HG02981 (cell line): ENCODE measurements around the gene PNLIP.

Experiments used
- ATAC-seq: cut with Tn5 transposase; IDR thresholded peaks from one replicate; pipeline ENCODE4 v1.9.1; 2021; ENCODE audit warnings: mild to moderate bottlenecking, moderate library complexity; ENCODE audit not compliant: unreplicated experiment

The PNLIP gene

DNA sequence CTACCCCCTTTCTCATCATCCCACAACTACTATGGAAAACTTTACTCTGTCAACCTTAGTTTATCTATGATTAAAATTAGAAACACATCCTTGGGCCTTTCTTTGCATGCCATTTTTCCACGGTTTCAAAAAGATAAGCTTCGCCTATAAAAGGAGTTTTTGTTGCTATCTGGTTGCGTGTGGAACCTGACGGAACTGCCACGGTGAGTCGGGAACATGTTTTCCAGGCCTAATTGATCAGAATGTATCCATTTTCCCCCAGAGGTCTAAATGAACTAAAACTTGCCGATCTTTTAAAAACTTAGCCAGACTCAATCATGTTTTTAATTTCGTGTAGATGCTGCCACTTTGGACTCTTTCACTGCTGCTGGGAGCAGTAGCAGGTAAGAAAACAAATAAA is at the start of gene PNLIP:
PNLIP (plus strand) TSS at position 176 of the 400 bp plus-strand sequence; CDS start at position 338, 162 bp downstream.
- no peak for ATAC-seq

DNA sequence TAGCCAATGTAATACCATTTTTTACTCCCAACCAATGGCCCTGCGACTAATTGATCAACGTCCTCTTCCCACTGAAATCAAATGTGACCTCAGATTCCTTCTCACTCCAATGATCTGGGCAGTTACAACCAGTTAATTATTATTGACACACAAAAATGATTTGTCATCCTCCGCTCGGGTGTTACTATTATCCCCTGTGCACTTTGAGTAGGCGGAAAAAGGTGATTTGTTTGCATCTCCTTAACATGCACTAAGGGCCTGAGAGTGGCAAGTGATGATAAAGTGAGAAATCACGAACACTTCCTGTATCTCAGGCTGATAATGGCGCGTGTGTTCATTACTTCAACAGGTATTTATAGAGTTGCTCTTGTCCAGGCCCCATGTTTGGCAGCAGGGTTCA is 40.9 kb upstream of the PNLIP start:
- no peak for ATAC-seq

DNA sequence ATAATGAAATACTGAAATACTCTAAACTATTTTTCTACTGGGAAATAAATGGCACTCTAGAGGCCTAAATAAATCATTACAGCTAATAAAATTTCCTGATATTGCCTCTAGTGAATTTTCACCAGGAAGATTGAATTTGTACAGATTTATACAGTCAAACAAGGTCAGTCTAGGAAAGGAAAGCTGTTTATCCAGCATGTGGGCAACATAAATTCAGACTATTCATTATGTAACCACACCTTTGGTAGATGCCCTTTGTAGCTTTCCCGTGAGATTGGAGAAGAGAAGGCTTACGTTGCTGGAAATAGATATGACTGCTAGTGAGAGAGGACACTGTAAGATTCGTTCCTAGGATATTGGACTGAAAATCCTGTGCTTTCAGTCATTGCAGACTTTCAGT is 35.2 kb upstream of the PNLIP start:
- ATAC-seq: no peak

DNA sequence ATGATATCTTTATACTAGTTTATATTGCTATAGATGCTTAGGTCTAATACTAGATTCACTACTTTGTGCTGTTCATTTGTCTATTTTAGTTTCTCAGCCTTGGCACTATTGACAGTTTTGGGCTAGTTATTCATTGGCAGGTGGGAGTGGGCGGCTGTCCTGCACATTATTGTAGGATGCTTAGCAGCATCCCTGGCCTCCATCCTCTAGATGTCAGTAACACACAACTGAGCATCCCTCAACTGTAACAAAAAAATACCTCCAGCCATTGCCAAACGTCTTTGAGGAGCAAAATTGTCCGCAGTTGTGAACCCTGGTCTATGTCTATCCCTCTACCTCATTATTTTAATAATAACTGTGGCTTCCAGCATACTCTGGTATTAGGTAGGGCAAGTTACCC is 34.4 kb upstream of the PNLIP start:
- no peak for ATAC-seq

DNA sequence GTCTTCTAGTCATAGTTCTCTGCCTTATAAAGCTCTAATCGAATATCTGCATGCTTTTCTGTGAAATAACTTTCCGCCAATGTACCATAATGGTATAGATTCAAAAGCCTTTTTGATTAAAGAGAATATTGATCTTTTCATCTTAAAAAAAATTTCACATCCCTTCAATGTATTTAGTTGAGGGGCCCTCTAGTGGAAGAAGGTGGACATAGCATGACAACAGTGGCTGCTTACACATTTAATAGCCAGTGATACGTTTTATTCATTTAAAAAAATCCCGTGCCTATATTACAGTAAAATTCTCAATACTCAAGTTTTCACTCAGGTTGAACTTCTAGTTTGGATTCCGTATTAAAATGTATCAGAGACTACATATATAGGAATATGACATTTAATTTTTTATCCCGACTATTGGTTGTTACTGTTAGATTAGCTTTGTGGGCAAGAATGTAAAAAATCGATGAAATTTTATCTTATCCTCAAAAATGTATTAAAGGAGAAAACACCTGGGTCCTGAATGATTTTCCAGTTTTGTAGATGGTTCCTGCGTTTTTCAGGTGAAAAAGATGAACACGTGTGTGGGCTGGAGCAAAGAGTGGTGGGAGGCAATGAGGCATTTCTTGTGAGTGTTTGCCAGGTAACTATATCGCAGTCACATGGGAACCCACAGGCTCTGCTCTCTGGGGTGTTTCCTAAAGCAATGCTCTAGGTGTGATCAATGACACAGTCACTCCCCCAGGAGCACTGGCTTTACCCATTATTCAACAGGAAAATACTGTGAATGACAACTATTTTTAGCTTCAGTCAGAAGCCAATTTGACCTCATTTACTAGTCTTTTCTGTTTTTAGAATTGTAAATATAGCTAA is 24.1 kb upstream of the PNLIP start:
- ATAC-seq: peak; percentile 82

DNA sequence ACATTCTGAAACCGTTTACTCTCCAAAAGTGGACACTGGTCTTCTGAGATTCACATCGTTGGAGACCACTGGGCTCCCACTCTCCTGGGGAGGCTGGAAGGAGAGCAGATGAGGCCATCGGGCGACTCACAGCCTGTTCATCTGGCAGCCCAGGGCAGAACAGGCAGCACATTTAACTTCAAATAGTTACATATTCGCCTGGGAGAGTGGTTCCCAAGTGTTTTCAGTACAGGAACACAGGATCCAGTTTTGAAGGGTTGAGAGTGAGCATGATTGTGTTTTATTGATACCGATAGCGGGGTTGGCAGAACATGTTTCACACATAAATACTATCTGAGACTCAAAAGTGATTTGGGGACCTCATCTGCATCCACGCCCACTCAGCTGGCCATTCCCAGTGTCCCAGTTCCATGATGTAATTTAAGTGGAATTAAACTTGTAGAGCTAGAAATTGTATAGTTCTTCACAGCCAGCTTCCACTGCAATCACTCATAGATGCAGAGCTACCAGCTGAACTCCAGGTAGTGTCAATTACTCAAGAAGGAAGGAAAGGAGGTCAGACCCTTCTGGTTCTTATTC is 22.8 kb upstream of the PNLIP start:
- ATAC-seq: no peak

DNA sequence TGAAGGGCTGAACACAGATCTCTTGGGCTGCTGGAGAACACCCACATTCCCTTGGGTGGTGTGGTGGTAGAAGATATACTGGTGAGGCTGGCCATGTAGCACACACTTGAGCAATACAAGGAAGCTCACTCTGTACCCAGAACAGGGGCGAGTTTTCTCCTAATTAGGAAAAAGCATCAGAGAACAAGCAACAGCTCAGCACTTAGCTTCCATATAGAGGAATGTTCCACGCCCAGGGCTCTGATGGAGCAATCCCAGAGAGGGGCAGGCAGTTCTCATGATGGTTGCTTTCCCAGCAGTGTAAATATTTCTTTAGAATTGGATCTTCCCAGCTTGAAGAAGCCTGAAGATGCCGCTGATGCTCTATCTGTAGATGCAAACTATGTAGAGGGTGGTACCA is 21.0 kb upstream of the PNLIP start:
- no peak for ATAC-seq

DNA sequence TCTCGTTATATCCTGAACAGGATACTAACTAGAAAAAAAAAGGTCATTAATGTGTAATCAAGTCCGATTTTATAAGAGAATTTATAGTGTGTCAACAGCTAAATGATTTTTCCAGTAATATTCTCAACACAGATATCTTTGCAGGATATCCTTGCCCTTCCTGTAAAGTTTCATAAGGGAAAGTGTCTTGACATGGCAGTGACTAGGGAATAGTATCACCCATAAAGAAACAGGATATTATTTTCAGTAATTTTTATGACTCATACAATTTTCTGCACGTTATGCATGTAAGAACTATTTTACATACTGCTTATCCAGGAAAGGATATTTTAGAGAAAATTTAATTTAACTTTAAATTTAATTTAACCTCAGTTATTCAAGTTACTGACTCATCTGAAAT is 19.5 kb upstream of the PNLIP start:
- ATAC-seq: no peak

DNA sequence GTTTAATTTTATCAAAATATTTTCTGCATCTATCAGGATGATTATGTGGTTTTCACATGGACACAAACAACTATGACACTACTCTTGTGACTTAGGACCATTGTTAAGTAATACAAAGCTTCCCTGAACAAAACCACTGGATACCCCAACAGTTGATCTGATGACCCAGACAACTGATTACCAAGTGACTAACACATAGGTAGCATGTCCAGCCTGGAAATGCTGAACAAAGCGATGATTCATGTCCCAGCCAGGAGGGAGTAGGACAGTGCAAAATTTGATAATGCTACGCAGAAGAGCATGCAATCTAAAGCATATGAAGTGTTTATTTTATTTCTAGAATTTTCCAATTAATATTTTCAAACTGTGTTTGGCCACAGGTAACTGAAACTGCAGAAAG is 8.9 kb upstream of the PNLIP start:
- ATAC-seq: no peak

DNA sequence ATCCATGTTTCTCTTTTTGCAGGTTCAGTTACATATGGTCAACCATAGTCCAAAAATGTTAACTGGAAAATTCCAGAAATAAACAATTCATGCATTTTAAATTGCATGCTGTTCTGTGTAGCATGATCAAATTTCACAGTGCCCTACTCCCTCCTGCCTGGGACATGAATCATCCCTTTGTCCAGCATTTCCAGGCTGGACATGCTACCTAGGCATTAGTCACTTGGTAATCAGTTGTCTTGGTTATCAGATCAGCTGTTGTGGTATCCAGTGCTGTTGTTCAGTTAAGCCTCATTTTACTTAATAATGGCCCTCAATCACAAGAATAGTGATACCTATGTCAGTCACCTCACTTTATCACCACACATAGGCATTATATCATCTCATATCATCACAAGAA is 7.3 kb upstream of the PNLIP start:
- ATAC-seq: no peak

DNA sequence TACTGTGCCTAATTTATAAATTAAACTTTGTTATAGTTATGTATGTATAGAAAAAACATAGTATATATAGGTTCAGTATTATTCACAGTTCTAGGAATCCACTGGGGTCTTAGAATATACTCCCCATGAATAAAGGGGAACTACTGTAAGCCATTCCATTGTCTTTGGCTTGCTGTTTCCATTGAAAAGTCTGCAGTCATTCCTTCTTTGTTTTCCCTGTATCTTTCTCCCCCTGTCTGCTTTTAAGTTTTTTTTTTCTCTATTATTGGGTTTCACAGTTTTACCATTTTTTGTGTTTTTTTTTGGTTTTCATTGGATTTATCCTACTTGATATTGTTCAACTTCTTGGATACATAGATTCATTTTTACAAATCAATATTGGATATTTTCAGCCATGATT is 6.7 kb upstream of the PNLIP start:
- no peak for ATAC-seq

DNA sequence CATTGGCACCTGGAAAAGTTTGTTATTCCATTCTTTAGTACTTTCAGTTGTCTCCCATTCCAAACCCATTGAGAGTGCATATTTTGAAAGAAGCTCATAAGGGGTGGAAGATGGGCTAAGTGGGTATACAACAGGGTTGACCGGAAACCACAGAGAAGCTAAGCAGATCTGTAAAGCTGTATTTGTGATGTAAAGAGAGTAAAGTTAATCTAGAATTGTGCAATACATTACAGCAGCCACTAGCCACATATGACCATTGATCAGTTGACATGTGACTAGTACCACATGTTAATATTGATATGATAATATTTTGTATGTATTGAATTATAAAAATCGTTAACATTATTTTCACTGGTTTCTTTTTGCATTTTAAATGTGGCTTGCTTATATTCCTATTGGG is 4.9 kb upstream of the PNLIP start:
- no peak for ATAC-seq

DNA sequence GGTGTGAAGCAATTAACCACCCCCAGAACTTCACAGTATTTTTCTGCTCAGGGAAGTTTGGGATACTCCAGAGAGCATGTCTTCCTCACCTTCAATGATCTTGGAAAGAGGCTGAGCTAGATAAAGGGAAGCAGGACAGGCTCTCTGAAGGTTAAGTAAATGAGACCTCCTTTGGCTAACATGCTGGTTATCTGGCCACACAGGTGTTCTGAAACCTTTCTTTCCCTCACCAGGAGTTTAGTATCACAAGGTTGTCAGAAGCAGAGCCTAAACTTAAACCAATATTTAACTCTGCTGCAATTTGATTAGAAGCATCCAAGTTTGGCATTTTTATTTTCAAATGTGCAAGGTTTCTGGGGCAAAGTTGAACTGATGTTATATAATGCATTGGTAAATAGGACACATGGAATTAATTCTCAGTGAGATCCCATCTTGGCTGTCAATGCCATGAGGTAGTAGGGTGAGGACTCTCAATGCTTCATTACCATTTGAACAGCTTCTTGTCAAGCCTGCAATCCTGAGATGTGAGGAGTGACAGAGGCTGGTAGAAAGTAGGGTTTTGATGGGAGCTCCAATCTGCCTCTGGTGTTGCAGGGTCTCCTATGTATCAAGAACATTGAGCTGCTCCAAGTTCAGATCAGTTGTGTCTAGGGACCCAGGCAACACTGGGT is 3.6 kb upstream of the PNLIP start:
- no peak for ATAC-seq

DNA sequence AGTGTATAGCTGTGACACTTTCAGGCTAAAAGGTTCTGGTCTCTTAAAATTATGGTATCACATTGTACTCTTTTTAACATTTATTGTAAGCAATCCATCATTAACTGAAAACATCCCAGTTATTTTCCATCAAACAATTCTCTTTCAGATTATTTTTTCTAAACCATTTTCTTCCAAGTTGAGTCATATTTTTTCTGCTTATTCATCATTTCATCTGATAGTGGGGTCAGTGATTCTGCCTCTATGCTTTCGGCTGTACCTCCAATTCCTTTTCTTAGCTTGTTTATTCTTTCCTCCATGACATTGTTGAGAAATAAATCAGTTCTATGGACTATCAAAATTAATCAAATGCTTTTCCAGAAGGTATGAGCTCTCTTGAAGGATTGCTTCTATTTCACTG is 609 bp upstream of the PNLIP start:
- ATAC-seq: no peak

DNA sequence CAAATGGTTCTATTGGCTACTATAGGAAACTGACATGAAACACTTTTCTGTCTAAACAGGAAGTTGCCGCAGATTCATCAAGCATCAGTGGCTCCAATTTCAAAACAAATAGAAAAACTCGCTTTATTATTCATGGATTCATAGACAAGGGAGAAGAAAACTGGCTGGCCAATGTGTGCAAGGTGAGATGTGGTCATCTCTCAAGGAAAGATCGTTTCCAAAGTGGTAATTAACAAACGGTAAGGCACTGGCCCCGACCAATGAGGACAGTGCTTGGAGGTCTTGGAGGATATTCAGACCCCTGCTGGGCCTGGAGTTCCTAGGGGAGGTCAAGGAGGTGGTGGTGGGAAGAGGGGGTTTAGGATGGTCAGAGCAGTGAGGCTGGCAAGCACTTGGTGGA is 2.6 kb downstream of the PNLIP start:
- no peak for ATAC-seq

DNA sequence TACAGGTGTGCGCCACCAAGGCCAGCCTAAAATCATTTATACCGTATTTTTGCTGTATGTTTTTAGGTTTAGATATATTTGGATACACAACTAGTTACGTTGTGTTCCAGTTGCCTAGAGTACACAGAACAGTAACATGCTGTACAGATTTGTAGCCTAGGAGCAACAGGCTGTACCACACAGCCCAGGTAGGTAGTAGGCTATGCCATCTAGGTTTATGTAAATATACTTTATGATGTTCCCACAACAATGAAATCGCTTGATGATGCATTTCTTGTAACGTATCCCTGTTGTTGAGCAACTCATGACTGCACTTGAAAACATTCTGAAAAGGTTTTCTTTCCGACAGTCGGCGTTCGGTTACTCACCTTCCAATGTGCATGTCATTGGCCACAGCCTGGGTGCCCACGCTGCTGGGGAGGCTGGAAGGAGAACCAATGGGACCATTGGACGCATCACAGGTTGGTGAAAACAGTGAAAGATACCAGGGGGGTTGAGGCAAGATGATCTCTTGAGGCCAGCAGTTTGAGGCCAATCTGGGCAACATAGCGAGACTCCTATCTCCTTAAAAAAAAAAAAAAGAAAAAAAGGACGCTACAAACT is 7.7 kb downstream of the PNLIP start:
- no peak for ATAC-seq

DNA sequence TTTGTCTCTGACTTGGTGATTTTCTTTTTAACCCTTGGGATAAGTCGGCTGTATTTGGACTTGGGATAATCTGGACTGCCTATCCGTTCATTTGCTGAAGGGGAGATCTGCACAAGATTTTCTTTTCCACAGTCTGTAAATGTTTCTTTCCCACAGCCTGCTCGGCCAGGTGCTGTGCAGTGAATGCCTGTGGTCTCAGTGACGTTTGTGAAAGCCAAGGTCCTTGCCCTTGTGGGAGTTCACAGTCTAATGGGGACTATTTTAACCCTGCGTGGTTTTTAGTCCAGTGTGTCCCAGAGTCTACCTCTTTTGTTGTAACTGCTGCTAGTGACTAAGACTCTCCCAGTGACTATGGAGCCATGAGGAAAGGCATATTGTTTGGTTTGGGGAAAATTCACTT is 8.9 kb downstream of the PNLIP start:
- no peak for ATAC-seq

DNA sequence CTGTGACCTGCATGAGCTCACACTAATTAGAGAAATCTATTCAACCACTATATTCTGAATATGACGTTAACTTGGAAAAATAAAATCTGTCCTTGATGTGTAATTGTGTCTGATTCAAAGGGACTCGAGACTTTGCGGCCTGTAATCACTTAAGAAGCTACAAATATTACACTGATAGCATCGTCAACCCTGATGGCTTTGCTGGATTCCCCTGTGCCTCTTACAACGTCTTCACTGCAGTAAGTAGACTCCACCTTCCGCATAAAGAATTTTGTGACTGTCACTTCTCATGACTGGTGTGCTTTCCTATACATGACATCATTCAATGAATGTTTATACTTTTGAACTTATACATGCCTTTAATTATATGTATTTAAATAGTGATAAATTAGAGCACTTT is 10.1 kb downstream of the PNLIP start:
- ATAC-seq: no peak

DNA sequence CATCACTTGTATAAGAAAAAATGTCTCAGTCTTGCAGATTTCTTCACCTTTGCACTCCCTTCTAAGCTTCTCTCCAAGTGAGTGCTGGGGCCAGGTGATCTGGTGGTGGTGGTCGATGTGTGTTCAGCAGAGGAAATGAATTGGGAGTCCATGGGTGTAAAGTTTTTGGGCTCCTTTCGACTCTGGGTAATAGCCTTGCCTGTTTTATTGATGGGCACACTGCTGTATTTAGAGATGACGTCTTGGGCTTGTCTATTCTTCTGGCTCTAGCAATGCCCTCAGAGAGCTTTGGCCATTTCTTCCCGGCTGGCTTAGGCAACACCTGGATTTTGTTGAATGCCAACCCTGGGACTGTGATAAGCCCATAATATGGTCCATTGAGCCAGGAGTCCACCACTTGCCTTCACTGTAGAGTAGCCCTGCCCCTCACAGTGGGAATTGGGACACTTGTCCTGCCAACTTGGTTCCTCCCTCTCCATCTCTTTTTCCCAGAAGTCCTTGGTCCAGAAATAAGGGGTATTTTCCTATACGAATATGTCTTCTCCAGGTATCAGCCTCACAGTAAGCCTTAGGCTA is 11.7 kb downstream of the PNLIP start:
- ATAC-seq: no peak

DNA sequence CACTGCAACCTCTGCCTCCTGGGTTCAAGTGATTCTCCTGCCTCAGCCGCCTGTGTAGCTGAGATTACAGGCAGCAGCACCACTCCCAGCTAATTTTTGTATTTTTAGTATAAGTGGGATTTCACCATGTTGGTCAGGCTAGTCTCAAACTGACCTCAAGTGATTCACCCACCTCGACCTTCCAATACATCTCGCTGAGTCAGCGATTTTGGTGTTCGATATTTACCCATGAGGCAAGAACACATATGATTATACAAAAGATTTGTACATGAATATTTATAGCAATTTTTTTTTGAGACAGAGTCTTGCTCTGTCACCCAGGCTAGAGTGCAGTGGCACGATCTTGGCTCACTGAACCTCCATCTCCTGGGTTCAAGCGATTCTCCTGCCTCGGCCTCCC is 19.8 kb downstream of the PNLIP start:
- ATAC-seq: no peak

DNA sequence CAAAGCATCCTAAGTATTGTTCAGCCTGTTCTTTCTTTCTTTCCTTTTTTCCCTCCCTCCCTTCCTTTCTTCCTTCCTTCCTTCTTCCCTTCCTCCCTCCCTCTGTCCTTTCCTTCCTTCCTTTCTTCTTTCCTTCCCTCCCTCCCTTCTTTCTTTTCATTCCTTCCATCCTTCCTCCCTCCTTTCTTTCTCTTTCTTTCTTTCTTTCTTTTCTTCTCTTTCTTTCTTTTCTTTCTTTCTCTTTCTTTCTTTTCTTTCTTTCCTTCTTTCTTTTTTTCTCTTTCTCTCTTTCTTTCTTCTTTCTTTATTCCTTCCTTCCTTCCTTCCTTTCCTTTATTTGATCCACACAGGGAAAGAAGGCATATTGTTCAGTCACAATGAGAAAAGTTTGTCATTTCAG is 21.2 kb downstream of the PNLIP start:
- ATAC-seq: no peak
